HG02588 (cell line): ENCODE data around the gene RNF7.
"Not testable (repeated sequence)": the region's sequence is repeated elsewhere in the genome, so short reads cannot be mapped to it uniquely, and the experiment has no call there.

Source experiments
- ATAC-seq: cut with Tn5 transposase; IDR thresholded peaks from one replicate; pipeline ENCODE4 v1.9.1; 2021; ENCODE audit warnings: mild to moderate bottlenecking, moderate library complexity; ENCODE audit not compliant: unreplicated experiment

The RNF7 gene

DNA sequence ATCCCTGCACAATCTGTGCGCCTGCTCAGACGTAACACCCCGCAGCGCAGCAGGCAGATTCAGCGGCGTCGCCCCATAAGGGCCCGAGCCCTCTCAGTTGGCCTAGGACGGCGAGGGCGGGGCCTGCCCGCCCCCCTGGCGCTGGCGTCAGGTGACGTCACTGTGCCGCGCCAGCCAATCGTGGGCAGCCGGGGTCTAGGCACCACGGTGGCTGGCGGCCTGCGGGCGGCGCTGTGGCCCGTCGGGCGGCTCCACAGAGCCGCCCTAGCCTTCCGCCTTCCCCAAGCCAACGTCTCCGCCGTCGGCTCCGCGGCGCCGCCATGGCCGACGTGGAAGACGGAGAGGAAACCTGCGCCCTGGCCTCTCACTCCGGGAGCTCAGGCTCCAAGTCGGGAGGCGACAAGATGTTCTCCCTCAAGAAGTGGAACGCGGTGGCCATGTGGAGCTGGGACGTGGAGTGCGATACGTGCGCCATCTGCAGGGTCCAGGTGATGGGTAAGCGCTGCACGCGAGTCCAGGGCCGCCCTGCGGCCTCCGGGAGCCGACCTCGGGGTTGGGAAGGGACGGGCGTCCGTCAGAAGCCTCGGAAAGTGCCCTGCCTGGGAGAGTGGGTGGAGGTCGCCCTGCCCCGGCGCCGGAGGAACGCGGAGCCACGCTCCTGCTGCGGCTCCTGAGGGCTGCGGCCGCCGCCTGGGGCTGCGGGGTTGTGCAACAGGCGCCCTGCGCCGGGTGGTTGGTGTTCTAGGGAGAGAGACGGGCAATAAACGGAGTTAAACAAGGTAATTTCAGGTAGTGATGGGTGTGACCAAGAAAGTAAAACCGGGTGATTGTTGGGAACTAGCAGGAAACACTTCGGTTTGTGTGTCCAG lies at the start of gene RNF7:
TSS of gene RNF7 (plus strand) at position 277 of the 869 bp plus-strand sequence. CDS start at position 321, 44 bp downstream.
- ATAC-seq = peak; percentile 92

DNA sequence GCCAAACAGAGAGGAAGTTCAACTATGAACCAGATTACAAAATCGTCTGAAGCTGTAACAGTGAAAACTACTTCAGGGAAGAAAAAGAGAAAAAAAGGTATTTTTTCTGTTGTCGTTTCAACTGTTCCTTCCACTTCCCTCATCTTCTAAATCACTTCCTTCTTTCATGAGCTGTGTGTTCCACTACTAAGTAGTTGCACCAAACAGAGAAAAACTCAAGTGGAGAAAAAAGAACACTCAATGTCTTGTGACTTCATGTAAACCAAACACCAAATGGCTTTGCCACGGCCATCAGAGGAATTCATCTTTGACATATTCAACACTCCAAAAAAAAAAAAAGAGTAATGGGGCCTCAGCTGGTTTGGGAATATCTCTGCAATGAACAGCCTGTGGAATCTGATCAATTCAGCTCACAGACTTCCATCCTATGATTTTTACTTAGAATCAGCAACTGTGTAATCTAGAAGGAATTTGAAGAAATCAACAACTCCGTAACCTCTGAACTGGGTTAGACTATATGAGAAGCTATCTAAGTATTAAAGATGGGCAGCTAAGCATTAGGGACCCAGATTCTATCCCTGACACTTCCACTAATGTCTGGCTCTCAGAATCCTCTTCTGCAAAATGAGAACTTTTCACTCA lies 47.5 kb upstream of the RNF7 start:
- no peak for ATAC-seq

DNA sequence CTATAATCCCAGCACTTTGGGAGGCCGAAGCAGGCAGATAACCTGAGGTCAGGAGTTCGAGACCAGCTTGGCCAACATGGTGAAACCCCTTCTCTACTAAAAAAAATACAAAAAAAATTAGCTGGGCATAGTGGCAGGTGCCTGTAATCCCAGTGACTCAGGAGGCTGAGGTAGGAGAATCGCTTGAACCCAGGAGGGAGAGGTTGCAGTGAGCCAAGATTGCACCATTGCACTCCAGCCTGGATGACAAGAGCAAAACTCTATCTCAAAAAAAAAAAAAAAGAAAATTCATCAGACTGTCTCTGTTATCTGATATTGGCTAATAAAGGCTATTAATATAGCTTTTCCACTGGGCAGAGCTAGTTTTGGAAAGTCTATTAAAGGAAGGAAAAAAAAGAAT lies 46.6 kb upstream of the RNF7 start:
- not testable (repeated sequence) for ATAC-seq

DNA sequence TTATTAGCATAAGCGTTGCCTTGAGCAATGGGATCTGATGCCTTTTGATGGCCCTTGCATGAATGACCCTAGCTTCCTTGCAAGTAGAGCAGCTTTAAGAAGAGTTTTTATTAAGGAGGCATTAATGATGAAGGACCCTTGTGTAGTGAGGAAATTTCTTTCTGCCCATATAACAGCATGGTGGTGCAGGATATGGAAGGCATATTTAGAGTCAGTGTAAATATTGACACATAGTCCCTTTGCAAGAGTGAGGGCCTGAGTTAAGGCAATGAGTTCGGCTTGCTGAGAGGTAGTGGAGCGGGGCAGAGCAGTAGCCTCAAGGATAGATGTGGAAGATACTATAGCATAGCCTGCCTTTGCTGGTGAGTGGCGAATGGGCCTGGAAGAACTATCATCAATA lies 45.1 kb upstream of the RNF7 start:
- not testable (repeated sequence) for ATAC-seq

DNA sequence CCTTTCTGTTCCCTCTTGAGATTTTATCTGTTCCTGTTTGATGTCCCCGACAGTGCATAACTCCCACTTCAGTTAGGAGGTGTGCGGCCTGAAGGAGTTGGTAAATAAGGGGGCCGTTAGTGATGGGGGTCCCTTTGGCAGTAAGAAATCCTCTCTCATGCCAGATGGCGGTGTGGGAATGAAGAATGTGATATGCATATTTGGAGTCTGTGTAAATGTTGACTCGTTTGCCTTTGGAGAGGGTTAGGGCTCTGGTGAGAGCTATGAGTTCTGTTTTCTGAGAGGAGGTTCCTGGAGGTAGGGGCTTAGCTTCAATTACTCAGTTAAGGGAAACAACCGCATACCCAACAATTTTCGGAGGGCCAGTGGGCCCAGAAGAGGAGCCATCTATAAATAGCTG lies 38.8 kb upstream of the RNF7 start:
- ATAC-seq = no peak

DNA sequence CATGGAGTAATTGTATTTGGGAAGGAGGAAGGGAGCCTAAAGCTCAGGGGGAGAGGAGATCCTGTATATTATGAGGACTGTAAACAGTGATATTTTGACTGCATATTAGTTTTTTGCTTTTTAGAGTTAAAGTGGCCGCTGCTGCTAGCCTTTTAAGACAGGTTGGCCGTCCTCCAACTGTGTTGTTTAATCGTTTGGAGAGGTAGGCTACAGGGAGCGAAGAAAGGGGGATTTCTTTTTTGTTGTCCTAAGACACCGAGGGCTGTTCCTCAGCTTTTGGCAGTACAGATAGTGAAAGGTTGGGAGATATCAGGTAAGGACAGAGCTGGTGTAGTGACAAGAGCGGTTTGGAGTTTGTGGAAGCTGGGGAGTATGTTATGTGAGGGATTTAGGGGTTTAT lies 38.2 kb upstream of the RNF7 start:
- no peak for ATAC-seq

DNA sequence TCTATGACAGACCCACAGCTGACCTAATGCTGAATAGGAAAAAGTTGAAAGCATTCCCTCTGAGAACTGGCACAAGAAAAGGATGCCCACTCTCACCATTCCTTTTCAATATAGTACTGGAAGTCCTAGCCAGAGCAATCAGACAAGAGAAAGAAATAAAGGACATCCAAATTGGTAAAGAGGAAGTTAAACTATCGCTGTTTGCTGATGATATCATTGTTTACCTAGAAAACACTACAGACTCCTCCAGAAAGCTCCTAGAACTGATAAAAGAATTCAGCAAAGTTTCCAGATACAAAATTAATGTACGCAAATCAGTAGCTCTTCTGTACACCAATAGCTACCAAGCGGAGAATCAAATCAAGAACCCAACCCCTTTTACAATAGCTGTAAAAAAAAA lies 34.7 kb upstream of the RNF7 start:
- ATAC-seq = not testable (repeated sequence)

DNA sequence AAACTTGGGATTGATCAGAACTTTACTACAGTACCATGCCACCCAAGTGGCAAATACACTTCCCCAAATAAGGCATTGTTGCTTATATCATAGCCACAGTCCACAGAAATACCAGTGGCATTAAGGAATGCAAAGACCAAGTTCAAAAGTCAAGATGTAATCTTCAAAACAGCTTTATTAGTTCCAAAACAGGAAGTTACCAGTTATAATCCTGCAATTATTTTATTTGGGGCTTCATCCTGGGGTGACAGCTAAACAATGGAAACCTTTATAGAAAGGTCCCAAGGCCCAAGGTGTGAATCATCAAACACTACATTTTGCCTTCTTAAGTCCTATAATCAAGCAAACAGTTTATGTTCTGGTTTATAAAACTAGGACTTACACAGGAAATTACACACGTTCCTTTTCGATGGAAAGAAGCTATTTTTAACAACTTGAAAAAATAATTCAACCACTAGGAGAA lies 30.3 kb upstream of the RNF7 start:
- ATAC-seq = no peak

DNA sequence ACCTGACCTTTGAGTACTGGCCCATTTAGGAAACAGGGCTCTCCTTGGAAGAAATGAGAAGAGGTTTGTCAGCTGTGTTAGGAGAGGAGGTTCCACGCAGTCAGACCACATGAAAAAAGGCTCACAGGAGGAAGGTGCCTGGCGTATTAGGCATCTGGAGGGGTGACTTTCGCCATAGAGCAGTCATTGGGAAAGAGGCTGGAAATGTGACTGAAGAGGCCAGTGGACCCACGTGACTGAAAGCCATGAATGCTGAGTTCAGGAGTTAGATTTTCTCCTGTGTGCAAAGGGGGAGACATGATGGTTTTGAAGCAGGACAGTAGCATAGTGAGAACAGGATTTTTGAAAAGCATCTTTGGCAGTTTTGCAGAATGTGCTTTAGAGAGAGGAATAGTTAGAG lies 29.7 kb upstream of the RNF7 start:
- no peak for ATAC-seq

DNA sequence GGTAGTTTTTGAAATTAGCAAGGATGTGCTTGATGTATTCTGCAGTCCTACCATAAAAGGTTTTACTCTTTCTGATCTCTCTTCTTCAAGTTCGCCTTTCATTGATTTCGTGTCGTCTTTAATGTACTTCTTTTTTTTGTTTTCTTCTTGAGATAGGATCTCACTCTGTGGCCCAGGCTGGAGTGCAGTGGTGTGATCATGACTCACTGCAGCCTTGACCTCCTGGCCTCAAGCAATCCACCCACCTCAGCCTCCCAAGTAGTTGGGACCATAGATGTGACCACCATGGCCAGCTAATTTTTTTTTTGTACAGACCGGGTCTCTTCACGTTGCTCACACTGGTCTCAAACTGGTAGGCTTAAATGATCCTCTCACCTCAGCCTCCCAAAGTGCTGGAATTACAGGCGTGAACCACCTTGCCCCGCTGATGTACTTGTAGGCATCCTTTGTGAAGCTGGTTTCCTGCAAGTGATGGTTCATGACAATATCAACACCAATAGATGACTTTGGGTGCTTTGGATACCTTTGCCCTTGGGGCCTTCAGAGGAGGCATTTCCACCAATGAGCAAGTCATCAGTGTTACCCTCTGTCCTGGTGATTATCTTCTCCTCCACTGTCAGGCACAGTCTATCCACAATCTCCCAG lies 28.9 kb upstream of the RNF7 start:
- no peak for ATAC-seq

DNA sequence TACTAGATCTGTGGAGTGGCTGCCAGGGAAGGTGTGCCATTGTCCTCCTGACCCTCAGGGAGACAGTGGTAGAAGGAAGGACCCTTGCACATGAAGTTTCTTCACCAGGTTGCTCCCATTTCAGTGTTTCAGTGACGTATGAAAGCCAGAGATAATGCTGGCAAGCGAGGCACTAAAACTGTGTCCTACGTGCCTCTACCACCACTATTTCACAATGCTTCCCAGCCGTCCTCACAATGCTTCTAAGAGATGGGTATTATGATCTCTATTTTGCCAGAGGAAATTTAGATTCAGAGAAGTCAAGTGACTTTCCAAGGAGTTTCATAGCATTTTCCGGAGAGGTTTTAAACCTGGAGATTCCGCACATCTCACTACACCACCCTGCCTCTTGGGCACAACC lies 28.0 kb upstream of the RNF7 start:
- no peak for ATAC-seq

DNA sequence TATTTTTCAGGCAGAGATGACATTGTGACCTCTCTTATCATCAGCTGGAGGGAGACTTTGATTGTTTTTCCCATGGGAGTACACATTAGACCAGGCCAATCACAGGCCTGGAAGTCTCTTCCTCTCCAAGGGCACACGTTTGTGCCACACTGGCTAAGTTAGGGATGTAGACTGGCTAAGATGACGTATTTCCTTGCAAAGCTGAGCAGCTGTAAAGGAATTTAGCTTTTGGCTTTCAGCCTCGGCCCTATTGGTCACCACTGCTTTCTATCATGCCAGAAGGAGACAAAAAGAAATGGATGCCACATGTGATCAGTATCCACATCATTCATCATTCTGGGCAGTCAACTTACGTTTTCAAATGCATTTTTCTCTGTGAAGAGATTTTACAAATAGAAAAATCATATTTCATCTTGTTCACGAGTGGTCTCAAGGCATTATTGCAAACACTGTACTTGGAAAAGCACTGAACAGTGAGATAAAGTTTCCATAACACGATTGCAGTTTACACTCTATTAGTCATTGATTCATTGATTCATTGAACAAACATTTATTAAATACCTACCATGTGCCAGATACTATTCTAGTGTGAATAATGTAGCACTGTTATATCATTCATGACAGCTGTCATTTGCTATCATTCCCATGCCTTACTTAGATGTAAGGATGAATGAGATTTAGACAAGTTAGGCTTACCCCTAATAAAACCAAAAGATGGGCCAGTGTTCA lies 27.0 kb upstream of the RNF7 start:
- no peak for ATAC-seq

DNA sequence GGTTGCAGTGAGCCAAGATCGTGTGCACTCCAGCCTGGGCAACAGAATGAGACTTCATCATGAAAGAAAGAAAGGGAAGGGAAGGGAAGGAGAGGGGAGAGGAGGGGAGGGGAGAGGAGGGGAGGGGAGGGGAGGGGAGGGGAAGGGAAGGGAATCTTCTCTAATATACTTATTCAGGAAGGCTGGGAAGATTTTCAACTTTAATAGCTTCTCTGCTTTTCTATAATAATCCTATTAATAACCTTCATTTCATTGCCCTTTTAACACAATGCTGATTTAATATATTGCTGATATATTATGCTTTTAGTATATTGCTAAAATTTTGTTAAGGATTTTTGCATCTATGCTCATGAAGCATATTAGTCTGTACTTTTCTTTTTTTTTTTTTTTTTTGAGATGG lies 23.4 kb upstream of the RNF7 start:
- no peak for ATAC-seq

DNA sequence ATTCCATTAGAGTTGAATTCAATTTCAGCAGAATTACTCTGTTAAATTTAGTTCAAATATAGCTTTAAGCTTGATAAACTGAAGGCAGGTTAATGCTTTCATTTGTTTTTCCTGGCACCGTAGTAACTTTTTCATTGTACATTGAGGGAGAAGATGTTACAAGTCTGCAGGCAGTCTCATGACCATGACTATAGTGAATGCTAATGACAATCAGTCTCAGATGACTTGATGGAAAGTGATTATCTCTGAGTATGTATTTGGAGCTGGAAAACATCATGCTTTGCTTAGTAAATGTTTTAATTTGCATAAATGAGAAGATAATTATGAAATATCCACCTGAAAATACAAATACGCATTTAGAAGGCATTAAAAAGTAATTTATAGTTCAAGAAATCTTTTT lies 16.0 kb upstream of the RNF7 start:
- ATAC-seq = no peak

DNA sequence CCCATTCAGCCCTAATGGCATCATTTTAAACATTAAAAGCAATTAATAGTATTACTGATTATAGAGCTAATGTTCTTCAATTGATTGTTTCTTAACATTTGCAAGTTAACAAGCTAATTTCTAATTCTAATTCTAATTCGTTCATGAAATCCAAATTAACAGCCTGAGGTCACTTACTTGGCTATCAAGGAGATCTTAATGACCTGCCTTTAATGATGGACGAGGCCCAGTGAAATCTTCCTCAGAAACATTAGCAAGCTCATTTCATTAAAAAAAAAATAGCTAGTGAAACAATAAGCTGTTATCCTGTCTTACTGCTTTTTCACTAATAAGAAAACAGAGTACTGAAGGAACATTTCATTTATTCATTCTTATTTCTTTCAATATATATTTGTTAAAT lies 15.4 kb upstream of the RNF7 start:
- no peak for ATAC-seq

DNA sequence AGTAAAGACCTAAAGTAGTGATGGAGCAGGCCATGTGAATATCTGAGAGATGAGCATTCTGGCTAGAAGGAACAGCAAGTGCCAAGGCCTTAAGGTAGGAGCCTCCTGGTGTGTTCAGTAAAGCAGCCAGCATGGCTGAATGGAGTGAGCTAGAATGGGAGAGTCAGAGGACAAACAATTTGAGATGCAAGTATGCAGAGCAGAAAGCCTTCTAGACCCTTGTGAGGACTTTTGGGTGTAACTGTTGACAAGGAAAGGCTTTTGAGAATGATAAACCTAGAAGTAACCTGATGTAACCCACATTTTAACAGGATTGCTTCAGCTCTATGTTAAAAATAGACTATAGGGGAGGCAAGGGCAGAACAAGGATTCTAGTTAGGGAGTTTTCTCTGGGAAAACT lies 14.8 kb upstream of the RNF7 start:
- ATAC-seq = no peak

DNA sequence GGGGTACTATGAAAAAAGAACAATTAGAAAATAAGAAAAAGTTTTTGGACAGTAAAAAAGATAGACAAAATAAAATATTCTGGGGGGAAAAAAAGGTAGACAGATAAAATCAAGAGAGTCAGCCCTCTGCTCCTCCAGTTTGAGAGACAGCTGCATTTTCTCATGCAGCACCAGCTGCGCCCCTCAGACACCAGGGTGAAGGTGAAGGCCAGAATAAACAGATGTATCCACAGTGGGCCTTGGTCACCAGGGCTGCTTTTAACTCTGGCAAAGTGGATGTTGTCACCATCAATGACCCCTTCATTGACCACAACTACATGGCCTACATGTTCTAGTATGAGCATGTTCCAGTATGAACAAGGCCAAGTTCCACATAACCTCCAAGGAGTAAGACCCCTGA lies 13.9 kb upstream of the RNF7 start:
- ATAC-seq = no peak

DNA sequence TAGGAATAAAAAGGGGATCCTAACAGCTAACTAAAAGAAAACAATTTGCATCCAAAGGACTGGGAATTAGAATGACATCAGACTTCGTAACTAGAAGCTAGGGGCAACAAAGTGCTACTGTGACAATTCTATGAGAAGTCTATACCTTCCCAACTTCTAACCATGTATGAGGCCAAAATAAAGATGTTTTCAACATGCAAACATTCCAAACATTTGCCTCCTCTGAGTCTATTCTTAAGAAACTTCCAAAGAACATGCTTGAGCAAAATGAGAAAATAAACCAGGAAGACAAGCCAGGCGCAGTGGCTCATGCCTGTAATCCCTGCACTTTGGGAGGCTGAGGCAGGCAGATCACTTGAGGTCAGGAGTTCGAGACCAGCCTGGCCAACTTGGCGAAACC lies 13.1 kb upstream of the RNF7 start:
- no peak for ATAC-seq

DNA sequence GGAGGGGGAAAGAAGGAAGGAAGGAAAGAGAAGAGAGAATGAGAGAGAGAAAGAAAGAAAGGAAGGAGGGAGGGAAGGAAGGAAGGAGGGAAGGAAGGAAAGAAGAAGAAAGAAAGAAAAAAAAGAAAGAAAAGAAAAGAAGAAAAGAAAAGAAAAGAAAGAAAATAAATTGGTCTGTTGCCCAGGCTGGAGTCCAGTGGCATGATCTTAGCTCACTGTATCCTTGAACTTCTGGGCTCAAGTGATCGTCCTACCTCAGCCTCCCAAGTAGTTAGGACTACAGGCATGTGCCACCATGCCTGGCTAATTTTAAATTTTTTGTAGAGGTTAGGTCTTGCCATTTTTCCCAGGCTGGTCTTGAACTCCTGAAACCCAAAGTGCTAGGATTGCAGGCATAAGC lies 11.6 kb upstream of the RNF7 start:
- no peak for ATAC-seq

DNA sequence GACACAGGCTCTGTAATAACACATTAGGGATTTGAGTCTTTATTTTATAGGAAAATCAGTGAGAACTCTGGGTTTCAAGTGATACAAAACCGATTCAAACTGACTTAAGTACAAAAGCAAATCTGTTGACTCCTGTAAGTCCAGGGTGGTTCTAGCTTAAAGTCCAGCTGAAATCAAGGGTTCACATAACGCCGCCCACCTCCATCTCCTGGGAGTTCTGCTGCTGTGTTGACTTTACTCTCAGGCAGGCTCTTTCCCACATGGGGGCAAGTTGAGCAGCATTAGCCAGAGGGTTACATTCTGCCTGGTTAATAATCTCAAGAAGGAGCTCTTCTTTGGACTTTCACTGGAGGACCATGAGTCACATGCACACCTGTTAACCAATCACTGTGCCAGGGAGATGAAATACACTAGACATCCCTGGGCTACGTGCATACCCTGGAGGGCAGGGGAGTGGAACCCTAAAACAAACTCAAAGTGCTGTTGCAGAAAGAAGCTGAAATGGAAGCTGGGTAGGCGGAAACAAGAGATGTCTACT lies 9.7 kb upstream of the RNF7 start:
- ATAC-seq = no peak

DNA sequence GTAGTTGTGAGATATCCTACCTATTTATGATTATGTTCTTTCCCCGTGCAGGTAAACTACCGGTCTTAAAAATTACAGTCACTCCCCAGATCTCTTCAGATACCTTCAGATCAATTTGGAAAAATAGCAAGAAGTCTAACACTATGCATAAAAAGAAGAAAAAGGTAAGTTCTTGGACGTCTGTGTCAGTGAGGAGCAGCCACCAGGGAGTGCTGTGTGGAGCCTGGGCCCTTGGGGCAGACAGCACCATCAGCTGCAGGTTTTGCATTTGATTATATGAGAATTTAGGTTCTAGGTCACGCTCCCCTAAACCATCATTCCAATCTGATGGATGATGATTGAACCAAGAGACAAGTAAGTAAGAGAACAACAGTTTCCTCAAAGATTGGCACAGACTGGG lies 8.9 kb upstream of the RNF7 start:
- no peak for ATAC-seq
